ENCODE data around the gene CDH23. TPM values are rescaled to one million over a fixed set of nuclear protein-coding genes. Genes with fewer than 3 reads are reported as not detected.

The CDH23 gene
- polyA plus RNA-seq, 1 donor from 2014 or later: 6.6 TPM

- Histone ChIP-seq H3K9ac (ENCODE audit: low read length) (no peak overlapping the region), H3K4me2 (ENCODE audit: low read length) (no peak overlapping the region), H2AFZ (ENCODE audit: low read depth, low read length) (no peak overlapping the region), H3K36me3 (ENCODE audit: insufficient read depth, low read length) (no peaks in the 10 kb centered on the region), H4K20me1 (ENCODE audit: insufficient read depth) (no peaks in the 10 kb centered on the region), H3K4me3 (ENCODE audit: low read length) (no peak overlapping the region), H3F3A (ENCODE audit: insufficient read depth, low read length, poor library complexity, severe bottlenecking) (no peaks in the 10 kb centered on the region), H3K9me3 (ENCODE audit: low read length) (no peaks in the 10 kb centered on the region), H3K27me3 (ENCODE audit: insufficient read depth, low read depth, low read length) (no peaks in the 10 kb centered on the region), H3K79me2 (replicated peaks; ENCODE audit: insufficient read depth, low read length) (no peaks in the 10 kb centered on the region), H3K9me2 (ENCODE audit: insufficient read depth, low read length) (no peaks in the 10 kb centered on the region), H3K27ac (ENCODE audit: low read length) (no peak overlapping the region)
- TF ChIP-seq EP300 (conservative IDR thresholded peaks at IDR 0.05; ENCODE audit: poor library complexity, severe bottlenecking) (no peak), RAD21 (conservative IDR thresholded peaks at IDR 0.05) (no peak), MXI1 (conservative IDR thresholded peaks at IDR 0.05; ENCODE audit: poor library complexity, severe bottlenecking) (no peak), SMC3 (conservative IDR thresholded peaks at IDR 0.05; ENCODE audit: poor library complexity) (no peak), TAF1 (IDR thresholded peaks at IDR 0.05; ENCODE audit: low read depth) (no peak), CTCF (IDR thresholded peaks at IDR 0.05; ENCODE audit: poor library complexity, severe bottlenecking) (no peak), POLR2AphosphoS5 (IDR thresholded peaks at IDR 0.05) (no peak)
These were observed 265.1 kb downstream of the CDH23 start for GRCh38 chr10:71661779-71662336.

- Histone ChIP-seq H3K27me3 (ENCODE audit: insufficient read depth, low read depth, low read length) (no peaks in the 10 kb centered on the region), H3K9ac (ENCODE audit: low read length) (no peak overlapping the region), H3K4me3 (ENCODE audit: low read length) (no peak overlapping the region), H3F3A (ENCODE audit: insufficient read depth, low read length, poor library complexity, severe bottlenecking) (no peaks in the 10 kb centered on the region), H3K27ac (ENCODE audit: low read length) (no peak overlapping the region), H2AFZ (ENCODE audit: low read depth, low read length) (no peak overlapping the region), H3K36me3 (ENCODE audit: insufficient read depth, low read length) (no peaks in the 10 kb centered on the region), H3K79me2 (replicated peaks; ENCODE audit: insufficient read depth, low read length) (no peaks in the 10 kb centered on the region), H3K4me2 (ENCODE audit: low read length) (no peak overlapping the region), H3K9me2 (ENCODE audit: insufficient read depth, low read length) (no peaks in the 10 kb centered on the region), H4K20me1 (ENCODE audit: insufficient read depth) (no peaks in the 10 kb centered on the region), H3K9me3 (ENCODE audit: low read length) (no peaks in the 10 kb centered on the region)
- TF ChIP-seq SMC3 (conservative IDR thresholded peaks at IDR 0.05; ENCODE audit: poor library complexity) (no peak), RAD21 (conservative IDR thresholded peaks at IDR 0.05) (no peak), TAF1 (IDR thresholded peaks at IDR 0.05; ENCODE audit: low read depth) (no peak), EP300 (conservative IDR thresholded peaks at IDR 0.05; ENCODE audit: poor library complexity, severe bottlenecking) (no peak), POLR2AphosphoS5 (IDR thresholded peaks at IDR 0.05) (no peak), CTCF (IDR thresholded peaks at IDR 0.05; ENCODE audit: poor library complexity, severe bottlenecking) (no peak), EZH2 (IDR thresholded peaks at IDR 0.05; ENCODE audit: borderline replicate concordance, insufficient read depth, low read length, poor library complexity, severe bottlenecking) (no peak), MXI1 (conservative IDR thresholded peaks at IDR 0.05; ENCODE audit: poor library complexity, severe bottlenecking) (no peak)
- TF ChIP-seq, protein P1, sequence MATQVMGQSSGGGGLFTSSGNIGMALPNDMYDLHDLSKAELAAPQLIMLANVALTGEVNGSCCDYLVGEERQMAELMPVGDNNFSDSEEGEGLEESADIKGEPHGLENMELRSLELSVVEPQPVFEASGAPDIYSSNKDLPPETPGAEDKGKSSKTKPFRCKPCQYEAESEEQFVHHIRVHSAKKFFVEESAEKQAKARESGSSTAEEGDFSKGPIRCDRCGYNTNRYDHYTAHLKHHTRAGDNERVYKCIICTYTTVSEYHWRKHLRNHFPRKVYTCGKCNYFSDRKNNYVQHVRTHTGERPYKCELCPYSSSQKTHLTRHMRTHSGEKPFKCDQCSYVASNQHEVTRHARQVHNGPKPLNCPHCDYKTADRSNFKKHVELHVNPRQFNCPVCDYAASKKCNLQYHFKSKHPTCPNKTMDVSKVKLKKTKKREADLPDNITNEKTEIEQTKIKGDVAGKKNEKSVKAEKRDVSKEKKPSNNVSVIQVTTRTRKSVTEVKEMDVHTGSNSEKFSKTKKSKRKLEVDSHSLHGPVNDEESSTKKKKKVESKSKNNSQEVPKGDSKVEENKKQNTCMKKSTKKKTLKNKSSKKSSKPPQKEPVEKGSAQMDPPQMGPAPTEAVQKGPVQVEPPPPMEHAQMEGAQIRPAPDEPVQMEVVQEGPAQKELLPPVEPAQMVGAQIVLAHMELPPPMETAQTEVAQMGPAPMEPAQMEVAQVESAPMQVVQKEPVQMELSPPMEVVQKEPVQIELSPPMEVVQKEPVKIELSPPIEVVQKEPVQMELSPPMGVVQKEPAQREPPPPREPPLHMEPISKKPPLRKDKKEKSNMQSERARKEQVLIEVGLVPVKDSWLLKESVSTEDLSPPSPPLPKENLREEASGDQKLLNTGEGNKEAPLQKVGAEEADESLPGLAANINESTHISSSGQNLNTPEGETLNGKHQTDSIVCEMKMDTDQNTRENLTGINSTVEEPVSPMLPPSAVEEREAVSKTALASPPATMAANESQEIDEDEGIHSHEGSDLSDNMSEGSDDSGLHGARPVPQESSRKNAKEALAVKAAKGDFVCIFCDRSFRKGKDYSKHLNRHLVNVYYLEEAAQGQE (IDR thresholded peaks at IDR 0.05; ENCODE audit: borderline replicate concordance): no peak
These were observed 266.6 kb downstream of the CDH23 start for GRCh38 chr10:71663311-71663710.

Measured in neural cell (in vitro differentiated cells).